PFSK-1 (cell line): ENCODE data around the gene CTNND2.

ENCODE experiments used
- FOXP2 ChIP-seq: optimal IDR thresholded peaks from 2 replicates; pipeline ENCODE3; 2011; ENCODE audit warnings: borderline replicate concordance, control low read depth, inconsistent platforms; ENCODE audit not compliant: insufficient read depth; ENCODE audit errors: extremely low read length, extremely low read depth
- POLR2AphosphoS5 ChIP-seq: IDR thresholded peaks from 2 replicates; pipeline ENCODE4 v1.6.1; 2012; ENCODE audit warnings: low read depth, mild to moderate bottlenecking, control low read depth, low read length, moderate library complexity
- REST ChIP-seq, 2 experiments: IDR thresholded peaks; 2 replicates each; pipeline versions ENCODE4 v1.6.1 to v1.8.0; 2011 to 2012; ENCODE audit warnings: low read depth in 2 of 2, low read length in 2 of 2, control low read depth in 1 of 2, inconsistent platforms in 1 of 2, mild to moderate bottlenecking in 1 of 2, moderate library complexity in 1 of 2; ENCODE audit not compliant: insufficient read depth in 1 of 2
- SIN3A ChIP-seq: IDR thresholded peaks from 2 replicates; pipeline ENCODE4 v1.6.1; 2012; ENCODE audit warnings: mild to moderate bottlenecking, low read length, moderate library complexity, borderline replicate concordance; ENCODE audit not compliant: insufficient read depth
- TAF1 ChIP-seq: IDR thresholded peaks from 2 replicates; pipeline ENCODE4 v1.6.1; 2012; ENCODE audit warnings: low read length, control low read depth, borderline replicate concordance; ENCODE audit not compliant: insufficient read depth

CTNND2 gene

DNA sequence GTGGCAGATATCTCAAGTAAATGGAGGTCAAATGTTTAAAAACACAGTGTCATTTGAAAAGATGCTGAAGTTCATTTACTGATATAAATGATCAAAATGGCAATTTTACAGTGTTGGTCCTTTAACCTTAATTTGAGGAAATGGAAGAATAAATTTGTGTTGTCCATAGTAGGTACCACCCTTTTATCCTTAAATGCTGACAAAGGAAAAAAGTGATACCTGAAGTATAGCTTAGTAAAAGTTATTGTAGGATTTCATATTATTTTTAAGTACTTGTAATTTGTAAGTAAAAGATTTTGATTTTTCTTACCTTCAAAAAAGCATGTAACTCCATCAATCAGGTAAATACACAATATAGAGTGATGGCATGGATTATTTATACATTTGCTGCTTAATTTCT lies 976.6 kb downstream of the CTNND2 start:
- no peak for TF ChIP-seq POLR2AphosphoS5

DNA sequence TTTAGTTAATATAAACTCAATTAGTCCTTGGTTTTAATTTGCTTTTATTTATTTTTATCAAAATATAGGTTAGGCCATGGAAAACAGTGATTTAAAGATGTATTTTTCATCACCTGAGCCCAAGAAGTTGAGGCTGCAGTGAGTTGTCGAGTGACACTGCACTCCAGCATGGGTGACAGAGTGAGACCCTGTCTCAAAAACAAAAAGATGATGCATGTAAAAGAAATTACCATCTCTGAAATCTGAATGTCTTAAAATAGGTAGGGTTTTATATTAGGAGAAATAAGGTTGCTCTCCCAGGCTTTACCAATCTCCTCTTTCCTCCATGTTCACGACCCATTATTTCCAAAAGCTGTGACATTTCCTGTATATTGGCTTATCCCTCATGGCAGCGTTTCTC lies 980.9 kb downstream of the CTNND2 start:
- TF ChIP-seq FOXP2: no peak
- TF ChIP-seq SIN3A: no peak
- no peak for TF ChIP-seq REST (IDR thresholded peaks at IDR 0.05; ENCODE audit: insufficient read depth in 1 of 2, low read depth in 2 of 2, low read length in 2 of 2)
- no peak for TF ChIP-seq POLR2AphosphoS5
- TF ChIP-seq TAF1: no peak
